Motor neuron (in vitro differentiated cells): Measurements from ENCODE around the gene CAMTA1. TPM values are rescaled to one million over a fixed set of nuclear protein-coding genes. Genes with fewer than 3 reads are reported as not detected.

ENCODE experiments used
- ATAC-seq, 8 experiments: fragments of 200-7000 bp; cut with Tn5 transposase; replicated peaks in 6 of 8; 2 replicates each; pipeline ENCODE4 v1.8.0; 2021; ENCODE audit warnings: mild to moderate bottlenecking in 8 of 8, moderate library complexity in 8 of 8
- H3K27ac ChIP-seq, 2 donors: fragments of 250-450 bp; sonication (Bioruptor Pico); 2 replicates each; pipeline ENCODE4 v1.9.0; 2021; ENCODE audit warnings: antibody characterized with exemption in 2 of 2, mild to moderate bottlenecking in 2 of 2, moderate library complexity in 1 of 2
- H3K4me1 ChIP-seq, 2 donors: fragments of 250-450 bp; sonication (Bioruptor Pico); replicated peaks in 1 of 2; 2 replicates each; pipeline ENCODE4 v1.6.1; 2021; ENCODE audit warnings: antibody characterized with exemption in 2 of 2, mild to moderate bottlenecking in 2 of 2, moderate library complexity in 1 of 2
- H3K4me3 ChIP-seq, 5 donors: fragments of 250-450 bp; sonication (Bioruptor Pico); 2 replicates each; pipeline ENCODE4 v1.9.0; 2021; ENCODE audit warnings: antibody characterized with exemption in 5 of 5, mild to moderate bottlenecking in 5 of 5, moderate library complexity in 4 of 5
- WGBS, 10 experiments: fragments of 450-650 bp; shearing (Covaris generic); methylation state at CpG; one replicate each; pipeline ENCODE4 v1.0.0; 2022; 5-methylcytosine and 5-hydroxymethylcytosine counted together
- in situ Hi-C, 9 experiments: fragments of 400-800 bp; cut with MboI; loops; one replicate each; pipeline ENCODE4 v1.15.0; 2021; ENCODE audit warnings: low sequenced_read_pairs in 9 of 9, low pct_unique_long_range_greater_than_20kb in 2 of 9; ENCODE audit not compliant: unreplicated experiment in 9 of 9
- total RNA-seq, 8 experiments: library from RNA; unstranded; fragments of 300-600 nt; gene quantifications; 2 replicates each; pipeline versions ENCODE4 v1.2.3 to v1.2.4, GENCODE V29; 2022

The CAMTA1 gene
- total RNA-seq, 8 experiments from 2014 or later, result 38.5 to 145 (median 77.6) TPM

GRCh38 chr1:7050751-7051665 lies 265.8 kb downstream of the CAMTA1 start:
- 65 to 87% (median 73%) methylated on average over 1 to 24 of the region's 32 CpGs; no CpG with 5 or more reads in 2 of the 10 experiments for WGBS, 10 experiments
- ATAC-seq, result peak in 5 of 8 experiments; percentile 81 to 86 (median 85)
- Histone ChIP-seq H3K4me3 (no peak overlapping the region), H3K27ac (peak overlapping the region; percentile 12 to 31), H3K4me1 (peaks cover 29 to 35% of the 10 kb centered on the region in 2 donors)
- in situ Hi-C loops, result loop anchor here in 3 of 9 experiments (25.0 kb wide), 4 partner anchors 239 to 586 kb away; partner anchors contain the start of genes CAMTA1 (in 1 of the 3) and DNAJC11 (in 1 of the 3)

DNA sequence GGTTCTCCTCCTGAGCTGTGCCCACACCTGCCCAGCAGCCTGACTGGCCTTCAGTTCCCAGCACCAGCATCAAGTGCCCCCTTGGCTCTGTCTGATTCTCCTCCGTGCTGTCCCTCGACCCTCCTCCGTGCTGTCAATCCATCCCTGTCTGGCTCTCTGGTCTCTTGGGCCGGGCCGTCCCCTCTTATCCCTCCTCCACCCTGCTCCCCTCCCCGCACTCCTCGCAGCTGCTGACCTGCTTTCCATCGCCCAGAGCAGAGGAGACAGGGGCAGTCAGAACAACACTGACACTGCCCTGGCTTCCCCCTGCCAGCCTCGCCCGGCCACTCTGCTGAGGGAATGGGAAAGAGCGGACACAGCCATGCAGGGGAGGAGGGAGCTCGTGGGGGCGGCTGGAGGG lies 267.4 kb downstream of the CAMTA1 start:
- H3K4me1 ChIP-seq, result peaks cover 29 to 35% of the 10 kb centered on the region in 2 donors
- ATAC-seq, result peak in 4 of 8 experiments; percentile 8 to 21 (median 16)
- H3K27ac ChIP-seq, result no peak overlapping the region
- WGBS, 10 experiments, result 65 to 71% methylated on average over 4 to 11 of the region's 13 CpGs; no CpG with 5 or more reads in 8 of the 10 experiments
- in situ Hi-C loops, result loop anchor here in 3 of 9 experiments (25.0 kb wide), 4 partner anchors 240 to 585 kb away; partner anchors contain the start of genes CAMTA1 (in 1 of the 3) and DNAJC11 (in 1 of the 3)
- H3K4me3 ChIP-seq, result no peak overlapping the region

DNA sequence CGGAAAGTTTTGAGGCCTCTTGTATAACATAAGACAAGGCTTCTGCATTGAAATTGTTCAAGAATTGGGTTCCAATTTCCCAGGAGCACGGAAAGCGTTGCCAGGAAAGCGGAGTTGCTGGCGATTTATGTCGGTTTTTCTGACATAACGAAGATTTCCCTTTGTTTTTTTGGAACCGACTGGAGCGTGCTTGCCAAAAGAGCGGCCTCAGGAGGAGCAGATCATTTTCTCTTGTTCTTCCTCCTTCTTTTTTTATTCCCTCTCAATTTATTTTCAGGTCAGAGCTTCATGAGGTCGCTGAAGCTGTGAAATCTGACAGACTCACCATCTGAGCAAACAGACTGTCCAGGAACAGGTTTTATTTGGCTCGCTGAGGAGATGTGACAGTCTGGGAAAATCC lies 275.5 kb downstream of the CAMTA1 start:
- no peak overlapping the region for H3K27ac ChIP-seq
- WGBS, 10 experiments, result 17 to 93% (median 80%) methylated on average over 2 to 12 of the region's 12 CpGs; no CpG with 5 or more reads in 1 of the 10 experiments
- in situ Hi-C loops, result loop anchor here in 3 of 9 experiments (25.0 kb wide), 4 partner anchors 248 to 577 kb away; partner anchors contain the start of genes CAMTA1 (in 1 of the 3) and DNAJC11 (in 1 of the 3)
- no peak overlapping the region for H3K4me3 ChIP-seq
- no peaks in the 10 kb centered on the region for H3K4me1 ChIP-seq
- no peak for ATAC-seq

DNA sequence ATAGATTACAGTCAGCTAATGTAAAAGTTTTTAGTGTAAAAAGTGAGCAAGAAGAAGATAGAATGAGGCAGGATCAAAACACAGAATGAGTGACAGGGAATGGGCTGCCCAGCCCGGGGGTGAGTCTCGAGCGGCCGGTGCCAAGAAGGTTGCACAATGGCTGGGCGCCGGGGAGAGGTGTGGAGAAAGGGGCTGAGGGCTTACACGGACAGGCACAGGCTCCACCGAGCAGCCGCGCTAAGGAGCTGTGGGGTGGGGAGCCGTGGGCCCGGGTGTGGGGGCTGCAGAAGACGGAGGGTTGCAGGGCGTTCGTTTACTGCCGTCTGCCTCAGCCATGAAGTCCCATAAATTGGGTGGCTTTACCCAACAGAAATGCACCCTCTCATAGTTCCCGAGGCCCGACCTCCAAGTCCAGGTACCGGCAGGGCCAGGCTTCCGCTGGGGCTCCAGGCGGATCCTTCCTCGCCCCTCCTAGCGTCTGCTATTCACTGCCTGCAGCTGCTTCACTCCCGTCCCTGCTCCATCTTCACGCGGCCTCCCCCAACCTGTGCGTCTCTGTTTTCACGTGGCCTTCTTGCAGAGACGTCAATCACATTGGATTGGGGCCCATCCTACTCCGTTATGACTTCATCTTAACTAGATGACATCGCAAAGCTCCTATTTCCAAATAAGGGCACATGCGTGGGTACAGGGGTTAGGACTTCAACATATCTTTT lies 277.2 kb downstream of the CAMTA1 start:
- H3K4me1 ChIP-seq, result no peaks in the 10 kb centered on the region
- no peak overlapping the region for H3K4me3 ChIP-seq
- WGBS, 10 experiments, result 38 to 93% (median 82%) methylated on average over 3 to 30 of the region's 32 CpGs; no CpG with 5 or more reads in 3 of the 10 experiments
- no peak for ATAC-seq
- in situ Hi-C loops, result loop anchor here in 3 of 9 experiments (25.0 kb wide), 4 partner anchors 250 to 575 kb away; partner anchors contain the start of genes CAMTA1 (in 1 of the 3) and DNAJC11 (in 1 of the 3)
- no peak overlapping the region for H3K27ac ChIP-seq

DNA sequence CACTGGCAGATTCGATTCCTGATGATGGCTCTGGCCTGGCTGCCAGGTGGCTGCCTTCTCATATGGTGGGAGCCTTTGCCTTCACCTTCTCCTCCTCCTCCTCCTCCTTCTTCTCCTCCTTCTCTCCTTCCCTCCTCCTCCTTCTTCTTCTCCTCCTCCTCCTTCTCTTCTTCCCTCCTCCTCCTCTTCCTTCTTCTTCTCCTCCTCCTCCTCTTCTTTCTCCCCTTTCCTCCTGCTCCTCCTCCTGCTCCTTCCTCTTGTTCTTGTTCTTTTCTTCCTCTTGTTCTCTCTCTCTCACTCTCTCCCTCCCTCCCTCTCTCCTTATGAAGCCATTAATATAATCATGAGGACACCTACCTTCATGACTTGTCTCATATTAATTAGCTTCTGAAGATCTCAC lies 278.7 kb downstream of the CAMTA1 start:
- no peak for ATAC-seq
- in situ Hi-C loops, result loop anchor here in 3 of 9 experiments (25.0 kb wide), 4 partner anchors 252 to 573 kb away; partner anchors contain the start of genes CAMTA1 (in 1 of the 3) and DNAJC11 (in 1 of the 3)
- 71 to 83% (median 80%) methylated on average over 1 of the region's 1 CpG; no CpG with 5 or more reads in 7 of the 10 experiments for WGBS, 10 experiments

DNA sequence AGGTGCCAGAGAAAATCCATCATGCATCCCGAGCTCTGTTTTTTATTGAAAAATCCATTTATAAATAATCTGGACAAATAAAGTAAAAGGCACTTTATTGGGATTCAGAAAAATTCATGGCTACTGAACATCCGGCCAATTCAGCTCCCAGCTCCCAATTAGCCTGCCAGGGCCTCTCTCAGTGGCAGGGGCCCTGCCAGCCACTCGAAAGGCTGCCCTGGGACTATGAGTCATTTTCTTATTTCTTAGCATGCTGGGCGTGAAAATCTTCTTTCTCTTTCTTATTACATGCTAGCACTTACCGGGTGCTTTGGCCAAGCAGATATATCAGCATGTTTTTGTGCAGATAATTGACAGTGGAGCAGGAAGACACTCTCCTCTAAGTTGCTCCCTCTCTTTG lies 283.3 kb downstream of the CAMTA1 start:
- Histone ChIP-seq H3K4me1 (peaks cover 15 to 17% of the 10 kb centered on the region in 2 donors), H3K27ac (no peak overlapping the region), H3K4me3 (no peak overlapping the region)
- WGBS, 10 experiments, result 17 to 100% (median 85%) methylated on average over 1 to 5 of the region's 5 CpGs
- no peak for ATAC-seq
- in situ Hi-C loops, result loop anchor here in 3 of 9 experiments (25.0 kb wide), 4 partner anchors 256 to 569 kb away; partner anchors contain the start of genes CAMTA1 (in 1 of the 3) and DNAJC11 (in 1 of the 3)

More for the DNA sequence above, 278.7 kb downstream of the CAMTA1 start:
- Histone ChIP-seq H3K27ac (no peak overlapping the region), H3K4me1 (no peaks in the 10 kb centered on the region), H3K4me3 (no peak overlapping the region)

DNA sequence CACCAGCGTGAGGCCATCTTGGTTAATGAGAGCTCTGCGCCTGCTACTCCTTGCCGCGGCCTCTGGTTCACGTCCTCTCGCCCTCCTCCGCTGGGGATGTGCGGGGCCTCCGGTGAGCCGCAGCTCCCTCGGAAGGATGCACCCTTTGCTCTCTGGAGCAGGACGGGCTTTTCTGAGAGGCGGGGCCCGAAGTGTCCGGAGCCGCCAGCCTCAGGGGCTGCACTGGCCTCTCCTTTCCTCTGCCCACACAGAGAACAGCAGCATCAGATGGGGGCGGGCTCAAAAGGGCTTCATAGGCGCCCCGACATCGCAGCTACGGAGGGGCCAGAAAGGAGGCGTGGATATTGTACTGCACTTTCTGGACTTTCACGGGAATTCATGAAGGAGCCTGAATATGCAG lies 284.7 kb downstream of the CAMTA1 start:
- Histone ChIP-seq H3K4me3 (peak overlapping the region in 4 of 5 donors; percentile 0 to 23 (median 16)), H3K27ac (peak overlapping the region in 1 of 2 donors; percentile 6), H3K4me1 (peaks cover 15 to 17% of the 10 kb centered on the region in 2 donors)
- in situ Hi-C loops, result loop anchor here in 3 of 9 experiments (25.0 kb wide), 4 partner anchors 258 to 567 kb away; partner anchors contain the start of genes CAMTA1 (in 1 of the 3) and DNAJC11 (in 1 of the 3)
- WGBS, 10 experiments, result 0 to 30% (median 2%) methylated on average over 1 to 13 of the region's 23 CpGs; no CpG with 5 or more reads in 4 of the 10 experiments
- ATAC-seq, result peak; percentile 70 to 89 (median 82)

DNA sequence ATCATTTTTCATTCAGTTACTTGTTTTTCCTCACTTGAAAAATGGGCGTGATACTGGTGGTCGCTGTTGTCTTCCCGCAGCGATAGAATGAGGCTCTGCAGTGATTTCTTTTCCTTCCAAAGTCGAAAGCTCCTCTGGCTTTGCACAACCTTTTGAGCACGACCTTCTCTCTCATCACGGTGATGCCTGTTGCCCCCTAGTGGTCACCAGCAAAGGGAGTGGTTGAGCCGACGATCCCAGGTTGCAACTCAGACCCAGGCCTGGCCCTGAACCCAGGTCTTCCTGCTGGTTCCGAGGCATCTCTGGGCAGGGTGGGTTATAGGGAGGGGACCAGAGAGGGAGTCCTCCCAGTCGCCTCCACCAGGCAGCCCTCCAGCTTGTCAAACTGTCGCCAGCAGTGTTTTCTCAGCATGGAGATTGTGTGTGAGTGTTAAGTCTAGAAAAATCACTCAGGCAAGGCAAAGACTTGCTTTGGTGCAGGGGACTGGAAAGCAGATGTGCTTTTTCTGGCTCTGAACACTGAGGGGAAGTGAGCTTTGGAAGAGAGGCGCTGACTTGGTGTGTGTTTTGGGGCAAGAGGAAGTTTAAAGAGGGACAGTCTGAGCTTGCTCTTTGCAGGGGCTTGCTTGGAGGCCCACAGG lies 285.3 kb downstream of the CAMTA1 start:
- H3K27ac ChIP-seq, result no peak overlapping the region
- in situ Hi-C loops, result loop anchor here in 3 of 9 experiments (25.0 kb wide), 4 partner anchors 258 to 567 kb away; partner anchors contain the start of genes CAMTA1 (in 1 of the 3) and DNAJC11 (in 1 of the 3)
- ATAC-seq, result peak; percentile 75 to 98 (median 84)
- peak overlapping the region in 4 of 5 donors; percentile 0 to 23 (median 16) for H3K4me3 ChIP-seq
- 0 to 18% (median 10%) methylated on average over 1 to 12 of the region's 13 CpGs; no CpG with 5 or more reads in 1 of the 10 experiments for WGBS, 10 experiments
- peaks cover 15 to 17% of the 10 kb centered on the region in 2 donors for H3K4me1 ChIP-seq

- in situ Hi-C loops, result no loop called here
- peaks cover 8 to 22% of the 10 kb centered on the region in 2 donors for H3K4me1 ChIP-seq
- no peak overlapping the region for H3K27ac ChIP-seq
- 0 to 100% (median 52%) methylated on average over 1 to 5 of the region's 5 CpGs for WGBS, 10 experiments
- H3K4me3 ChIP-seq, result no peak overlapping the region
- ATAC-seq, result peak in 5 of 8 experiments; percentile 41 to 80 (median 62)
Observed at GRCh38 chr1:7076117-7076516, 290.9 kb downstream of the CAMTA1 start.

- H3K27ac ChIP-seq, result no peak overlapping the region
- in situ Hi-C loops, result no loop called here
- WGBS, 10 experiments, result 0 to 85% (median 42%) methylated on average over 2 to 4 of the region's 4 CpGs; no CpG with 5 or more reads in 4 of the 10 experiments
- peaks cover 8 to 22% of the 10 kb centered on the region in 2 donors for H3K4me1 ChIP-seq
- peak in 5 of 8 experiments; percentile 67 to 80 (median 78) for ATAC-seq
- H3K4me3 ChIP-seq, result no peak overlapping the region
Observed at GRCh38 chr1:7076572-7076971, 291.3 kb downstream of the CAMTA1 start.

DNA sequence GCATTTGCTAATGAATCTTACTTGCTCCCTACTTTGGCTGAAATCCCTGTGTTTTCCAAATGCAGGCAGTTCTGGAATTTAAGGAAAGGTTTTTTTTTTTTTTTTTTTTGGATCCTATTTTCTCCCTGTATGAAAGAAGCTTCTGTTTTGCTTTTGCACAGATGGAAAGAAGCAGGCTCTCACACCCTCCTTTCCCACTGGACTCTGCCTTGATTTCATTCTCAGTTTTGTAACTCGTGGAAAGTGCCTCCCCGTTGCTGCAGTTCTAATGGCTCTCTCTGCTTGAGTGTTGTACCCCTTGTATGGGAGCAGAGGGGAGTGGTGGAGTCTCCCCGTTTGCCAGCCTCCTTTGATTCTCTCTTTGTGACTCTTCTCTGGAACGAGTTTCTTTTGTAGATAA lies 291.9 kb downstream of the CAMTA1 start:
- H3K27ac ChIP-seq, result no peak overlapping the region
- ATAC-seq, result no peak
- in situ Hi-C loops, result no loop called here
- no peak overlapping the region for H3K4me3 ChIP-seq
- 0 to 70% (median 35%) methylated on average over 1 to 4 of the region's 4 CpGs; no CpG with 5 or more reads in 2 of the 10 experiments for WGBS, 10 experiments
- peaks cover 8 to 22% of the 10 kb centered on the region in 2 donors for H3K4me1 ChIP-seq
